Smooth muscle cell (in vitro differentiated cells): Measurements from ENCODE around the gene VPS35. TPM values are rescaled to one million over a fixed set of nuclear protein-coding genes. Genes with fewer than 3 reads are reported as not detected.
A peak's percentile ranks its signal among the peaks of the same experiment; 100 is the strongest.

Source experiments
- DNase-seq: peaks from one replicate; lab custom pipeline; 2025; ENCODE audit not compliant: unreplicated experiment; lab: John Stamatoyannopoulos, UW
- H2AFZ ChIP-seq: fragments of 200-600 bp; sonication (generic); 2 replicates; pipeline ENCODE4 v1.6.0; 2016; ENCODE audit warnings: antibody characterized with exemption, low read depth, mild to moderate bottlenecking
- H3F3A ChIP-seq: fragments of 200-600 bp; sonication (generic); 2 replicates; pipeline ENCODE4 v1.6.0; 2017; ENCODE audit warnings: antibody characterized with exemption, low read depth
- H3K27ac ChIP-seq: fragments of 200-600 bp; sonication (generic); 2 replicates; pipeline ENCODE4 v1.5.1; 2016; ENCODE audit warnings: low read depth, mild to moderate bottlenecking
- H3K27me3 ChIP-seq: fragments of 200-600 bp; sonication (generic); 2 replicates; pipeline ENCODE4 v1.6.1; 2016; ENCODE audit warnings: low read depth, mild to moderate bottlenecking
- H3K36me3 ChIP-seq: fragments of 200-600 bp; sonication (generic); 2 replicates; pipeline ENCODE4 v1.5.1; 2016; ENCODE audit warnings: low read depth
- H3K4me1 ChIP-seq: fragments of 200-600 bp; sonication (generic); 2 replicates; pipeline ENCODE4 v1.5.1; 2016; ENCODE audit warnings: low read depth
- H3K4me2 ChIP-seq: fragments of 200-600 bp; sonication (generic); 2 replicates; pipeline ENCODE4 v1.6.0; 2016; ENCODE audit warnings: mild to moderate bottlenecking
- H3K4me3 ChIP-seq: fragments of 200-600 bp; sonication (generic); 2 replicates; pipeline ENCODE4 v1.5.1; 2016; ENCODE audit warnings: mild to moderate bottlenecking
- H3K79me2 ChIP-seq: fragments of 200-600 bp; sonication (generic); 2 replicates; pipeline ENCODE4 v1.6.0; 2016; ENCODE audit warnings: low read depth, mild to moderate bottlenecking
- H3K9ac ChIP-seq: fragments of 200-600 bp; sonication (generic); 2 replicates; pipeline ENCODE4 v1.6.0; 2016; ENCODE audit warnings: low read depth
- H3K9me3 ChIP-seq: fragments of 200-600 bp; sonication (generic); replicated peaks from 2 replicates; pipeline ENCODE4 v1.5.1; 2016; ENCODE audit warnings: low read depth
- H4K20me1 ChIP-seq: fragments of 200-600 bp; sonication (generic); 2 replicates; pipeline ENCODE4 v1.6.0; 2016; ENCODE audit warnings: low read depth
- WGBS: methylation state at CpG from one replicate; pipeline ENCODE4 v1.1.7; 2016; ENCODE audit warnings: low lambda C conversion rate; 5-methylcytosine and 5-hydroxymethylcytosine counted together
- polyA plus RNA-seq: library from polyadenylated mRNA; unstranded; fragments of >200 nt; fragmentation: Nextera tagmentation; extraction: Ambion mirVana; gene quantifications from 2 replicates; pipeline ENCODE4 v1.2.1, GENCODE V29; 2016
- total RNA-seq: library from RNA; depleted of rRNA; stranded (reverse); fragments of >200 nt; gene quantifications from 2 replicates; pipeline ENCODE4 v1.2.3, GENCODE V29; 2014
- TF ChIP-seq, protein P1 (sequence below): fragments of 200-600 bp; sonication (generic); IDR thresholded peaks from 2 replicates; pipeline ENCODE4 v1.5.1; 2017; ENCODE audit warnings: borderline replicate concordance, mild to moderate bottlenecking, antibody characterized with exemption; ENCODE audit not compliant: insufficient read depth, poor library complexity, severe bottlenecking

Gene VPS35
- total and polyA plus RNA-seq, 2 experiments from 2014 or later, result 59.5 to 103 TPM

DNA sequence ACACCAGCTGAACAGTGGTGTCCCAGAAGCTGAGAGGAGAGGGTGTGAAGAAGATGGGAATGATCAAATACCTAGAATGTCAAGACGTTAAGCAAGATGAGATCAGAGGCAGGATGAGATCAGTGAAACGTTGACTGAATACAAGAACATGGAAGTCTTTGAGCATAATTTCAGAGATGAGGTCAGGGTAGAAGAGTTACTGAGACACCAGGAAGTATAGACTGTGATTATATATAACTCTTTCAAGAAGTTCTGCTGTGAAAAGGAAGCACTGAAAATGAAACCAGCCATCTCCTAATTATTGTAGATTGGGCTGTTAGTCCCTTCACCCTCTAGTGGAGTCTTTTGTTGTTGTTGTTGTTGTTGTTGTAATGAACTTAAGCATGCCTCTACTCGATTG is 76.9 kb downstream of the VPS35 start:
- TF ChIP-seq, protein P1, sequence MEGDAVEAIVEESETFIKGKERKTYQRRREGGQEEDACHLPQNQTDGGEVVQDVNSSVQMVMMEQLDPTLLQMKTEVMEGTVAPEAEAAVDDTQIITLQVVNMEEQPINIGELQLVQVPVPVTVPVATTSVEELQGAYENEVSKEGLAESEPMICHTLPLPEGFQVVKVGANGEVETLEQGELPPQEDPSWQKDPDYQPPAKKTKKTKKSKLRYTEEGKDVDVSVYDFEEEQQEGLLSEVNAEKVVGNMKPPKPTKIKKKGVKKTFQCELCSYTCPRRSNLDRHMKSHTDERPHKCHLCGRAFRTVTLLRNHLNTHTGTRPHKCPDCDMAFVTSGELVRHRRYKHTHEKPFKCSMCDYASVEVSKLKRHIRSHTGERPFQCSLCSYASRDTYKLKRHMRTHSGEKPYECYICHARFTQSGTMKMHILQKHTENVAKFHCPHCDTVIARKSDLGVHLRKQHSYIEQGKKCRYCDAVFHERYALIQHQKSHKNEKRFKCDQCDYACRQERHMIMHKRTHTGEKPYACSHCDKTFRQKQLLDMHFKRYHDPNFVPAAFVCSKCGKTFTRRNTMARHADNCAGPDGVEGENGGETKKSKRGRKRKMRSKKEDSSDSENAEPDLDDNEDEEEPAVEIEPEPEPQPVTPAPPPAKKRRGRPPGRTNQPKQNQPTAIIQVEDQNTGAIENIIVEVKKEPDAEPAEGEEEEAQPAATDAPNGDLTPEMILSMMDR, result no peak
- DNase-seq, result no peak
- no peaks in the 10 kb centered on the region for H3F3A ChIP-seq
- no peaks in the 10 kb centered on the region for H3K79me2 ChIP-seq
- no peak overlapping the region for H2AFZ ChIP-seq
- no peaks in the 10 kb centered on the region for H3K9me3 ChIP-seq
- H3K9ac ChIP-seq, result no peak overlapping the region
- 91% methylated on average over 3 of the region's 3 CpGs for WGBS
- H3K27me3 ChIP-seq, result no peaks in the 10 kb centered on the region
- no peaks in the 10 kb centered on the region for H3K36me3 ChIP-seq
- H3K4me3 ChIP-seq, result no peak overlapping the region
- no peaks in the 10 kb centered on the region for H4K20me1 ChIP-seq
- no peak overlapping the region for H3K4me2 ChIP-seq
- no peaks in the 10 kb centered on the region for H3K4me1 ChIP-seq
- no peak overlapping the region for H3K27ac ChIP-seq

DNA sequence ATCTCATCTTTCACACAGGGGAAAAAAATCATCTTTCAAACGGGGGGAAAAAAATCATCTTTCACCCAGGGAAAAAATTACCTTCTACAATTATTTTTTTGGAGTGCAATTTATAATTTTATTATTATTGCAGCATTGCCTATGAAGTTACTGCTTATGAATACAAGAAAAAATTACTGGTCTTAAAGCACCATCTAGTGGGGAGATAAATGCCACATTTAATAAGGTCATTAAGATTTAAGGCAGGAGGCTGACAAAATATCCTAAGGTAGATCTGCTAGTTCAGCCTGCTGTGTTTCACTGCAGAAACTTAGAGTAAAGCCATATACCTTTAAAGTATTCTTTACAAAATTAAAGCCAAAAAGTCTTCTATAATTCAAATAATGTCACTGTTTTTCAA is 81.4 kb downstream of the VPS35 start:
- Histone ChIP-seq H3K79me2 (no peaks in the 10 kb centered on the region), H3F3A (no peaks in the 10 kb centered on the region), H2AFZ (no peak overlapping the region), H3K9ac (no peak overlapping the region), H3K27me3 (no peaks in the 10 kb centered on the region), H4K20me1 (no peaks in the 10 kb centered on the region), H3K4me2 (no peak overlapping the region), H3K4me1 (no peaks in the 10 kb centered on the region), H3K9me3 (no peaks in the 10 kb centered on the region), H3K36me3 (no peaks in the 10 kb centered on the region), H3K4me3 (no peak overlapping the region), H3K27ac (no peak overlapping the region)
- 79% methylated on average over 1 of the region's 1 CpG for WGBS
- no peak for DNase-seq
- TF ChIP-seq, protein P1, result peak; percentile 51

DNA sequence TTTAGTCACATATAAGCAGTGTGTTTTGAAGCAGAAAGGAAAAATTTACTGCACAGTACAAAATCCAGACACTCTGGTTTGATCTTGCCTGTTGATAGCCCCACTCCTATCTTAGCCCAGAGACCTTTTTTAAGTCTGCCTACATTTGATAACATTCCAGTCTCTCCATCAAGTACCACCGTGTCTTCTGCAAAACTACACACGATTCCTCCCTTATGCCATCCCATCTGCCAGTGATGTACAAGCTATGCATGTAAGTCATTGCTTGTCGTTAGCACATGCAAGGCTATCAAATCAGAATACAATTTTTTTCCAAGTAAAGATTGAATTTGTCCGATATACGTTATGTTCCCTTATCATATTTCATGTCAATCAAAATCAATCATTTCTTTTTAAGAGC is 82.7 kb downstream of the VPS35 start:
- Histone ChIP-seq H3K9me3 (no peaks in the 10 kb centered on the region), H3K9ac (no peak overlapping the region), H3K4me3 (no peak overlapping the region), H3K4me2 (no peak overlapping the region), H3F3A (no peaks in the 10 kb centered on the region), H3K27me3 (no peaks in the 10 kb centered on the region), H3K36me3 (no peaks in the 10 kb centered on the region), H3K4me1 (no peaks in the 10 kb centered on the region), H4K20me1 (no peaks in the 10 kb centered on the region), H3K27ac (no peak overlapping the region), H3K79me2 (no peaks in the 10 kb centered on the region), H2AFZ (no peak overlapping the region)
- WGBS, result 86% methylated on average over 5 of the region's 5 CpGs
- DNase-seq, result no peak
- TF ChIP-seq, protein P1, result no peak

Other genes starting within 250 kb of the VPS35 start
- 5.4 and 22.7 TPM in 2 replicates for gene SHCBP1, start 67.8 kb downstream of the VPS35 start, total RNA-seq
- 6.0 and 7.9 TPM in 2 replicates for gene SHCBP1, start 67.8 kb downstream of the VPS35 start, polyA plus RNA-seq
- 10.9 and 29.4 TPM in 2 replicates for gene ORC6, start 481 bp upstream of the VPS35 start, total RNA-seq
- gene ORC6, start 481 bp upstream of the VPS35 start, polyA plus RNA-seq, result 15.6 and 22.4 TPM in 2 replicates
- 0.13 and 0.22 TPM in 2 replicates for gene MYLK3, start 59.2 kb upstream of the VPS35 start, total RNA-seq
- 0.06 and 0.33 TPM in 2 replicates for gene MYLK3, start 59.2 kb upstream of the VPS35 start, polyA plus RNA-seq
- 21.5 and 23.3 TPM in 2 replicates for gene C16orf87, start 142.0 kb upstream of the VPS35 start, total RNA-seq
- 19.6 and 25.3 TPM in 2 replicates for gene C16orf87, start 142.0 kb upstream of the VPS35 start, polyA plus RNA-seq
- gene GPT2, start 195.2 kb upstream of the VPS35 start, total RNA-seq, result 16.9 and 21.4 TPM in 2 replicates
- gene GPT2, start 195.2 kb upstream of the VPS35 start, polyA plus RNA-seq, result 26.9 and 29.3 TPM in 2 replicates